ENCODE measurements around the gene PPP1R37. TPM values are rescaled to one million over a fixed set of nuclear protein-coding genes. Genes with fewer than 3 reads are reported as not detected.

Gene PPP1R37
- total RNA-seq: 10 to 100 TPM; 18.1 to 36.3 TPM

GRCh38 chr19:45092747-45093678, at the start of gene PPP1R37:
Gene PPP1R37 (plus strand): TSS chr19:45093179. CDS start chr19:45093326, 147 bp downstream.
- Mint-ChIP-seq H3K27ac (peak within 1 kb of the TSS; percentile 96 to 98), H3K36me3 (peaks cover 6% of the 10 kb centered on the region), H3K4me3 (peak within 1 kb of the TSS; percentile 89), H3K4me1 (ENCODE audit: low read depth in 2 of 2) (peaks cover 58 to 60% of the 10 kb centered on the region in 2 donors), H3K27me3 (no peaks in the 10 kb centered on the region), H3K9me3 (no peaks in the 10 kb centered on the region)
- DNase-seq (ENCODE audit: low spot score) (peak; percentile 93), ATAC-seq (peak; percentile 83 to 86)

GRCh38 chr19:45045671-45046353, 47.2 kb upstream of the PPP1R37 start:
- H3K27me3 Mint-ChIP-seq: no peaks in the 10 kb centered on the region

GRCh38 chr19:45046355-45046754, 46.6 kb upstream of the PPP1R37 start:
- H3K27me3 Mint-ChIP-seq: no peaks in the 10 kb centered on the region
- peak overlapping the region; percentile 66 to 82 for H3K27ac Mint-ChIP-seq
- no peak overlapping the region for H3K4me3 Mint-ChIP-seq
- peaks cover 48 to 50% of the 10 kb centered on the region in 2 donors for H3K4me1 Mint-ChIP-seq (ENCODE audit: low read depth in 2 of 2)
- peaks cover 12% of the 10 kb centered on the region for H3K36me3 Mint-ChIP-seq
- no peaks in the 10 kb centered on the region for H3K9me3 Mint-ChIP-seq
- ATAC-seq (no peak), DNase-seq (ENCODE audit: low spot score) (no peak)

More at GRCh38 chr19:45045671-45046353, 47.2 kb upstream of the PPP1R37 start:
- Mint-ChIP-seq H3K9me3 (no peaks in the 10 kb centered on the region), H3K36me3 (peaks cover 14% of the 10 kb centered on the region), H3K4me1 (ENCODE audit: low read depth in 2 of 2) (peaks cover 50% of the 10 kb centered on the region in 2 donors), H3K27ac (peak overlapping the region; percentile 66 to 82), H3K4me3 (no peak overlapping the region)
- ATAC-seq: no peak
- no peak for DNase-seq (ENCODE audit: low spot score)

- H3K36me3 Mint-ChIP-seq: peaks cover 5% of the 10 kb centered on the region
- H3K27me3 Mint-ChIP-seq: no peaks in the 10 kb centered on the region
- peak overlapping the region; percentile 15 for H3K4me3 Mint-ChIP-seq
- peaks cover 40 to 47% of the 10 kb centered on the region in 2 donors for H3K4me1 Mint-ChIP-seq (ENCODE audit: low read depth in 2 of 2)
- ATAC-seq (no peak), DNase-seq (ENCODE audit: low spot score) (no peak)
- no peaks in the 10 kb centered on the region for H3K9me3 Mint-ChIP-seq
- H3K27ac Mint-ChIP-seq: peak overlapping the region; percentile 66 to 82
These were observed 45.7 kb upstream of the PPP1R37 start for GRCh38 chr19:45047188-45047797.

GRCh38 chr19:45049073-45049736, 43.8 kb upstream of the PPP1R37 start:
- no peak for ATAC-seq
- H3K4me3 Mint-ChIP-seq: no peak overlapping the region
- H3K4me1 Mint-ChIP-seq (ENCODE audit: low read depth in 2 of 2): peaks cover 40 to 47% of the 10 kb centered on the region in 2 donors
- peak overlapping the region in 1 of 2 donors; percentile 49 for H3K27ac Mint-ChIP-seq
- peaks cover 5% of the 10 kb centered on the region for H3K36me3 Mint-ChIP-seq
- H3K27me3 Mint-ChIP-seq: no peaks in the 10 kb centered on the region
- H3K9me3 Mint-ChIP-seq: no peaks in the 10 kb centered on the region
- DNase-seq (ENCODE audit: low spot score): no peak

- peaks cover 36 to 46% of the 10 kb centered on the region in 2 donors for H3K4me1 Mint-ChIP-seq (ENCODE audit: low read depth in 2 of 2)
- peak overlapping the region in 1 of 2 donors; percentile 49 for H3K27ac Mint-ChIP-seq
- DNase-seq (ENCODE audit: low spot score) (no peak), ATAC-seq (no peak)
- H3K27me3 Mint-ChIP-seq: no peaks in the 10 kb centered on the region
- H3K36me3 Mint-ChIP-seq: peaks cover 5% of the 10 kb centered on the region
- H3K4me3 Mint-ChIP-seq: no peak overlapping the region
- no peaks in the 10 kb centered on the region for H3K9me3 Mint-ChIP-seq
These were observed 42.9 kb upstream of the PPP1R37 start for GRCh38 chr19:45050036-45050435.

- no peak for DNase-seq (ENCODE audit: low spot score)
- no peak for ATAC-seq
- Mint-ChIP-seq H3K4me3 (no peak overlapping the region), H3K36me3 (no peaks in the 10 kb centered on the region), H3K9me3 (no peaks in the 10 kb centered on the region), H3K27me3 (no peaks in the 10 kb centered on the region), H3K4me1 (ENCODE audit: low read depth in 2 of 2) (peaks cover 16 to 29% of the 10 kb centered on the region in 2 donors), H3K27ac (no peak overlapping the region)
These were observed 40.9 kb upstream of the PPP1R37 start for GRCh38 chr19:45051929-45052579.

- H3K36me3 Mint-ChIP-seq: peaks cover 5% of the 10 kb centered on the region
- H3K9me3 Mint-ChIP-seq: no peaks in the 10 kb centered on the region
- ATAC-seq: no peak
- no peak overlapping the region for H3K4me3 Mint-ChIP-seq
- no peaks in the 10 kb centered on the region for H3K27me3 Mint-ChIP-seq
- no peak overlapping the region for H3K27ac Mint-ChIP-seq
- no peak for DNase-seq (ENCODE audit: low spot score)
- H3K4me1 Mint-ChIP-seq (ENCODE audit: low read depth in 2 of 2): peaks cover 5 to 21% of the 10 kb centered on the region in 2 donors
These were observed 36.1 kb upstream of the PPP1R37 start for GRCh38 chr19:45056831-45057230.

- peaks cover 5 to 17% of the 10 kb centered on the region in 2 donors for H3K4me1 Mint-ChIP-seq (ENCODE audit: low read depth in 2 of 2)
- DNase-seq (ENCODE audit: low spot score) (no peak), ATAC-seq (no peak)
- H3K27ac Mint-ChIP-seq: no peak overlapping the region
- H3K4me3 Mint-ChIP-seq: no peak overlapping the region
- no peaks in the 10 kb centered on the region for H3K27me3 Mint-ChIP-seq
- H3K36me3 Mint-ChIP-seq: peaks cover 5% of the 10 kb centered on the region
- no peaks in the 10 kb centered on the region for H3K9me3 Mint-ChIP-seq
These were observed 35.5 kb upstream of the PPP1R37 start for GRCh38 chr19:45057444-45057843.

GRCh38 chr19:45058622-45059159, 34.3 kb upstream of the PPP1R37 start:
- Mint-ChIP-seq H3K4me1 (ENCODE audit: low read depth in 2 of 2) (peaks cover 5 to 17% of the 10 kb centered on the region in 2 donors), H3K4me3 (no peak overlapping the region), H3K9me3 (no peaks in the 10 kb centered on the region), H3K27ac (no peak overlapping the region), H3K36me3 (peaks cover 5% of the 10 kb centered on the region), H3K27me3 (no peaks in the 10 kb centered on the region)
- no peak for ATAC-seq
- no peak for DNase-seq (ENCODE audit: low spot score)

GRCh38 chr19:45059258-45059965, 33.6 kb upstream of the PPP1R37 start:
- peak; percentile 75 to 81 for ATAC-seq
- Mint-ChIP-seq H3K27me3 (no peaks in the 10 kb centered on the region), H3K4me1 (ENCODE audit: low read depth in 2 of 2) (peaks cover 5 to 17% of the 10 kb centered on the region in 2 donors), H3K36me3 (peaks cover 5% of the 10 kb centered on the region), H3K4me3 (no peak overlapping the region), H3K27ac (peak overlapping the region in 1 of 2 donors; percentile 51), H3K9me3 (no peaks in the 10 kb centered on the region)
- DNase-seq (ENCODE audit: low spot score): peak; percentile 80

- peaks cover 5 to 17% of the 10 kb centered on the region in 2 donors for H3K4me1 Mint-ChIP-seq (ENCODE audit: low read depth in 2 of 2)
- DNase-seq (ENCODE audit: low spot score): no peak
- H3K27ac Mint-ChIP-seq: no peak overlapping the region
- no peak overlapping the region for H3K4me3 Mint-ChIP-seq
- H3K36me3 Mint-ChIP-seq: peaks cover 5% of the 10 kb centered on the region
- H3K9me3 Mint-ChIP-seq: no peaks in the 10 kb centered on the region
- no peaks in the 10 kb centered on the region for H3K27me3 Mint-ChIP-seq
- no peak for ATAC-seq
These were observed 31.0 kb upstream of the PPP1R37 start for GRCh38 chr19:45061965-45062364.
